Astrocyte of the cerebellum (primary cell): ENCODE data around the gene TMEM209.
"Not testable (repeated sequence)": the region's sequence is repeated elsewhere in the genome, so short reads cannot be mapped to it uniquely, and the experiment has no call there.

Experiments used
- DNase-seq: peaks from one replicate; pipeline ENCODE4 v3.0.0-alpha.2; 2011; ENCODE audit warnings: low read depth
- H3K4me3 ChIP-seq: 2 replicates; pipeline ENCODE4 v1.5.1; 2011; ENCODE audit warnings: mild to moderate bottlenecking, low read depth, low read length, moderate library complexity
- CTCF ChIP-seq: IDR thresholded peaks from 2 replicates; pipeline ENCODE4 v1.5.1; 2012; ENCODE audit warnings: low read length, low read depth, moderate library complexity, mild to moderate bottlenecking; ENCODE audit errors: missing control alignments
- in situ Hi-C: cut with HindIII; loops from 2 replicates; pipeline ENCODE4 v1.10.0; 2017; ENCODE audit warnings: low sequenced_read_pairs

The TMEM209 gene

GRCh38 chr7:130201796-130202195, 3.4 kb downstream of the TMEM209 start:
- no peak for DNase-seq
- no peak for TF ChIP-seq CTCF
- in situ Hi-C loops = no loop called here
- no peak overlapping the region for H3K4me3 ChIP-seq

GRCh38 chr7:130197094-130197493, 8.1 kb downstream of the TMEM209 start:
- no peak overlapping the region for H3K4me3 ChIP-seq
- DNase-seq = no peak
- TF ChIP-seq CTCF = no peak
- in situ Hi-C loops = no loop called here

DNA sequence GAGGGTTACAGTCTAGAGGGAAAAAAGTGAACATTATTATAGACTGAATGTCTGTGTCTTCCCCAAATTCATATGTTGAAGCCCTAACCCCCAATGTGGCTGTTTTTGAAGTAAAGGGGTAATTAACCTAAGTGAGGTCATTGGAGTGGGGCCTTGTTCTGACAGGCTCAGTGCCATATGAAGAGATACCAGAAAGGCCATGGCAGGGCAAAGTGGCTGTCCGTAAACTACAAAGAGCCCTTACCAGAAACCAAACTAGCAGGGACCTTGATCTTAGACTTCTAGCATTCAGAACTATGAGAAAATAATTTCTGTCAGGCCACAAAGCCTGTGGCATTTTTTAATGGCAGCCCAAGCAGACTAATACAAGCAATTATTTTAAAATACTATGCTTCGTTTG, 8.7 kb downstream of the TMEM209 start:
- H3K4me3 ChIP-seq = no peak overlapping the region
- in situ Hi-C loops = no loop called here
- DNase-seq = no peak
- TF ChIP-seq CTCF = no peak

GRCh38 chr7:130195396-130195795, 9.8 kb downstream of the TMEM209 start:
- no peak for DNase-seq
- TF ChIP-seq CTCF = no peak
- in situ Hi-C loops = no loop called here
- no peak overlapping the region for H3K4me3 ChIP-seq

DNA sequence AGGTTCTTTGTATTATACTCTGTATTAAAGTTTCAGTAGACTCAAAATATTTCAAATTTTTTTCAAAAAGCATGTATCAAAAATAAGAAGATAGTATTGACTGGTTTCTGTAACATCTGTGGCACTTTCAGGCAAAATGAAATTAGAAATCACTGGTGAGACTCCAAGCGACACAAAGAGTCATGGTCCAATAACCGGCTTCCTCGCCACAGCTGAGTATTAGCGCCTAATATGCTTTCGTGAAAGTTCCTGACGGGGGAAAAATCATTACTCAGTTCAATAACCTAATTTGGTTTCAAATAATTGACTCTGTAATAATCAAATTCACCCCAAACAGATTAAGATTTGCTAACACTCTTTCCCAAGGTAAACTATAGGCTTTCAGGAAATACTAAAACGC, 13.4 kb downstream of the TMEM209 start:
- no peak for TF ChIP-seq CTCF
- no peak for DNase-seq
- in situ Hi-C loops = no loop called here
- H3K4me3 ChIP-seq = no peak overlapping the region

DNA sequence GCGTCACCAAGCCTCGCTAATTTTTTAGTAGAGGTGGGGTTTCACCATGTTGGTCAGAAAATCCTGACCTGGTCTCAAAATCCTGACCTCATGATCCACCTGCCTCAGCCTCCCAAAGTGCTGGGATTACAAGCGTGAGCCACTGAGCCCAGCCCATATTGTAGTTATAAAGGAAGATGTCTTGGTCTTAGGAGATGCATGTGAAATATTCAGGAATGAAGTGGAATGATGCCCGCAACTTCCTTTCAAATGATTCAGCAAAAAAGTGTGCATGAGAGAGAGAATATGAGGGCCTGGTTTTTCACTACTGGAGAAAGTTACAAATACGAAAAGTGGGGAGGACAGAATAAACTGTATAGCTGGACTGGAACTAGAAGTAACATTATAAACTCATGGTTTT, 15.9 kb downstream of the TMEM209 start:
- in situ Hi-C loops = no loop called here
- H3K4me3 ChIP-seq = no peak overlapping the region
- no peak for TF ChIP-seq CTCF
- DNase-seq = peak; percentile 15

DNA sequence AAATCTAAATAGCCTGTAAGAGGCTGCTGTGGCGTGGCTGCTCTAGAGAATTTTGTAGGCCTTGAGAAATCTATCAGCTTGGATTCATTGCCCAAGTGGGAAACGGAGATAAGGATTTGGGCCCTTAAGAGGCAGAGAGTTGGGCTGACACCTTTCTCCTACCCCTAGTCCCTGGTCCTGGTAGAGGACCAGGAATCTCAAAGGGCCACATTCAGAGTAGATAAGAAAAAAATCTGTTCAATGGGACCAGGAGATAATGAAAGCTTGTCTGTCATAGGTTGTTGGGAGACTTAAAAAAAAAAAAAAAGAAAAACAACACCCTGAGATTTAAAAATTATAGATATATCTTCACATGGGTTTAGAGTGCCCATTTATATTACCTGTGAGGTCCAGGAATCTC, 17.8 kb downstream of the TMEM209 start:
- in situ Hi-C loops = no loop called here
- no peak for TF ChIP-seq CTCF
- no peak for DNase-seq
- no peak overlapping the region for H3K4me3 ChIP-seq

DNA sequence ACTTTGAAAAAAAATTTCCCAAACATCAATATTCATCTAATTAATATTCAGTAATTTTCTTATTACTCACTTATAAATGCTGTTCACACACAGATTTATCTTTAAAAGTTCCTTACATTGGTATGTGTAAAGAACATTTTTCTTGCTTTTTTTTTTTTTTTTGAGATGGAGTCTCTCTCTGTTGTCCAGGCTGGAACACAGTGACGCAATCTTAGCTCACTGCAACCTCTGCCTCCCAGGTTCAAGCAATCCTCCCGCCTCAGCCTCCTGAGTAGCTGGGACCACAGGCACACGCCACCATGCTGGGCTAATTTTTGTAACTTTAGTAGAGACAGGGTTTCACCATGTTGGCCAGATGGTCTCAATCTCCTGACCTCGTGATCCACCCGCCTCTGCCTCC, 20.9 kb downstream of the TMEM209 start:
- in situ Hi-C loops, DNase-seq, H3K4me3 ChIP-seq: not testable (repeated sequence)
